Muscle layer of colon (tissue), 2 donors: ENCODE results near the gene ST3GAL3.

ENCODE experiments used
- H3K27ac ChIP-seq: one replicate; pipeline ENCODE4 v1.7.0; 2013; ENCODE audit warnings: low read depth, mild to moderate bottlenecking, low read length, moderate library complexity
- H3K27me3 ChIP-seq, 2 donors: one replicate each; pipeline ENCODE4 v1.7.0; 2013; ENCODE audit warnings: low read length in 2 of 2, mild to moderate bottlenecking in 2 of 2; ENCODE audit not compliant: insufficient read depth in 2 of 2, control insufficient read depth in 1 of 2
- H3K36me3 ChIP-seq: one replicate; pipeline ENCODE4 v1.7.0; 2013; ENCODE audit warnings: mild to moderate bottlenecking, low read length; ENCODE audit not compliant: insufficient read depth
- H3K4me1 ChIP-seq: one replicate; pipeline ENCODE4 v1.7.0; 2013; ENCODE audit warnings: mild to moderate bottlenecking, low read length; ENCODE audit not compliant: insufficient read depth
- H3K4me3 ChIP-seq, 2 donors: one replicate each; pipeline ENCODE4 v1.7.0; 2013; ENCODE audit warnings: low read length in 2 of 2, low read depth in 1 of 2, mild to moderate bottlenecking in 1 of 2, moderate library complexity in 1 of 2
- H3K9ac ChIP-seq: one replicate; pipeline ENCODE4 v1.7.0; 2013; ENCODE audit warnings: low read length
- H3K9me3 ChIP-seq: one replicate; pipeline ENCODE4 v1.7.0; 2013; ENCODE audit warnings: mild to moderate bottlenecking, low read length
- donor health status: abdominal sarcoma.
- donor health status: Adenocarcinoma of cecum.

ST3GAL3 gene

GRCh38 chr1:43797891-43798290, 90.6 kb downstream of the ST3GAL3 start:
- Histone ChIP-seq H3K9me3 (no peaks in the 10 kb centered on the region), H3K9ac (no peak overlapping the region)

DNA sequence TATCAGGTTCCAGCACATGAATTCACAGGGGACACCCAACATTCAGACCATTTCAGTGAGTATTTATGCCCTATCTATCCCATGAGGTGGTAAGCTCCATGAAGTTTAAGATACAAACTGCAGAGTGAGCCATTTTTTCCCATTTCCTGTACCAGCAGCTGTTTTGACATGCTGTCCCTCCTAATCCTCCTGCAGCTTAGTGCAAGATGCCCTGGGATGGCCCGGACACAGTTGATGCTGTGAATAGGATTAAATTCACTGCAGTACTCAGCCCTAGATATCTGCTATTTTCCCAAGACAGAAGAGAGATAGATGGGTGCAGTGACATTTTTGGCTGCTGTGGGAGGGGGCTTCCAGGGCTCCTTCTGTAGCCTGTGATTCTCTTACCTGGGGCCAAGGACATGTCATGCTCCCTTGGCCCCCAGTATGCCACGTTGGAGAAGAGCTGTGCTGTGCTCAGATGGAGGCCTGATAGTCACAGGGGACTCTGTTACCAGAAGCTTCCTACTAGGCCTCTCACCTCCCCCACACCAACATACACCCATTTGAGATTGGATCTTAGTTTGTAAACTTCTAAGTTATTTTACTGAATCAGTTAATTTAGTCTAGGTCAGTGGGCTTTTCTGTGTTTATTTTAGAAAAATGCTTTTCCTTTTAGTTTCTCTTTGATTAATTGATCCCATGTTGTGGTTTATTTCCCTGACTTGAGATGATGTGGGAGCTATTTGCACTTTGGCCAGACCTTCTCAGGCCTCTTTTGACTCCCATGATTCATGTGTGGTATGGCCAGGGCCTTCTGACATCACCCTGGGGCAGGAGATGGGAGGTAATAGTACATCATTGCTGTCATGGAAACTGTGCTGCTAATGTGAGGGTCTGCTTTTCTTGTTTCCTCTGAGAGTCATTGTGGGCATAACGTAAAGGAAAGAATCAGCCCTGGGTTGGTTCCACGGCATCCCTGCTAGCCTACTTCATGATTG, 92.6 kb downstream of the ST3GAL3 start:
- Histone ChIP-seq H3K4me1 (no peaks in the 10 kb centered on the region), H3K9me3 (no peaks in the 10 kb centered on the region), H3K9ac (no peak overlapping the region), H3K27me3 (no peaks in the 10 kb centered on the region), H3K4me3 (no peak overlapping the region), H3K27ac (no peak overlapping the region), H3K36me3 (no peaks in the 10 kb centered on the region)

More at GRCh38 chr1:43797891-43798290, 90.6 kb downstream of the ST3GAL3 start:
- no peak overlapping the region for H3K27ac ChIP-seq
- no peaks in the 10 kb centered on the region for H3K4me1 ChIP-seq
- no peaks in the 10 kb centered on the region for H3K27me3 ChIP-seq
- H3K36me3 ChIP-seq, result peaks cover under 1% of the 10 kb centered on the region
- no peak overlapping the region for H3K4me3 ChIP-seq

GRCh38 chr1:43800771-43801170, 93.4 kb downstream of the ST3GAL3 start:
- Histone ChIP-seq H3K36me3 (no peaks in the 10 kb centered on the region), H3K4me3 (no peak overlapping the region), H3K27me3 (no peaks in the 10 kb centered on the region), H3K9me3 (no peaks in the 10 kb centered on the region), H3K27ac (no peak overlapping the region), H3K4me1 (no peaks in the 10 kb centered on the region), H3K9ac (no peak overlapping the region)

- no peaks in the 10 kb centered on the region for H3K36me3 ChIP-seq
Measured at GRCh38 chr1:43801203-43801602, 93.9 kb downstream of the ST3GAL3 start.

GRCh38 chr1:43802356-43802980, 95.1 kb downstream of the ST3GAL3 start:
- Histone ChIP-seq H3K9me3 (no peaks in the 10 kb centered on the region), H3K36me3 (no peaks in the 10 kb centered on the region), H3K27me3 (no peaks in the 10 kb centered on the region), H3K9ac (no peak overlapping the region), H3K27ac (no peak overlapping the region), H3K4me3 (no peak overlapping the region), H3K4me1 (no peaks in the 10 kb centered on the region)

More at GRCh38 chr1:43801203-43801602, 93.9 kb downstream of the ST3GAL3 start:
- H3K4me3 ChIP-seq, result no peak overlapping the region
- H3K9me3 ChIP-seq, result no peaks in the 10 kb centered on the region
- no peak overlapping the region for H3K27ac ChIP-seq
- no peaks in the 10 kb centered on the region for H3K27me3 ChIP-seq
- no peak overlapping the region for H3K9ac ChIP-seq
- no peaks in the 10 kb centered on the region for H3K4me1 ChIP-seq

- no peaks in the 10 kb centered on the region for H3K4me1 ChIP-seq
- no peaks in the 10 kb centered on the region for H3K9me3 ChIP-seq
- no peak overlapping the region for H3K9ac ChIP-seq
- H3K27ac ChIP-seq, result no peak overlapping the region
- no peaks in the 10 kb centered on the region for H3K36me3 ChIP-seq
- no peak overlapping the region for H3K4me3 ChIP-seq
- H3K27me3 ChIP-seq, result no peaks in the 10 kb centered on the region
Measured at GRCh38 chr1:43803105-43803504, 95.8 kb downstream of the ST3GAL3 start.

DNA sequence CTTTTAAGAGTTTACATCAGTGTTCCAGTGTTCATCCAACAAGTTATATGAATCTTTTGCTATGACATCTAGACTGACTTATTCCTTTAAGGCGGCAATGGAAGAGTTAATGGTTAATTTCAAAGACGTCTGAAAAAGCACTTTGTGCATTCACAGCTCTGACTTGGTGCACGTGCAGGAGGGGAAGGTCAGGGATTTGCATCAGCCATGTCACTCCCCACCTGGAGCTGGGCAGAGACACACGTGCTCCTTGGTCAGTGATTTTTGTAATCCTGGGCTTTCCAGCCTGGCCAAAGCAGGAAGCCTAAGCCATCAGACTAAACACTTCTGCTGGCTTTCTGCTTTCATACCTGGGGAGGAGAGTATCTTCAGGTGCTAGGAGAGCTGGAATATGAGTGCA, 96.3 kb downstream of the ST3GAL3 start:
- Histone ChIP-seq H3K9me3 (no peaks in the 10 kb centered on the region), H3K36me3 (no peaks in the 10 kb centered on the region), H3K9ac (no peak overlapping the region), H3K4me1 (no peaks in the 10 kb centered on the region), H3K27ac (no peak overlapping the region), H3K4me3 (no peak overlapping the region), H3K27me3 (no peaks in the 10 kb centered on the region)

DNA sequence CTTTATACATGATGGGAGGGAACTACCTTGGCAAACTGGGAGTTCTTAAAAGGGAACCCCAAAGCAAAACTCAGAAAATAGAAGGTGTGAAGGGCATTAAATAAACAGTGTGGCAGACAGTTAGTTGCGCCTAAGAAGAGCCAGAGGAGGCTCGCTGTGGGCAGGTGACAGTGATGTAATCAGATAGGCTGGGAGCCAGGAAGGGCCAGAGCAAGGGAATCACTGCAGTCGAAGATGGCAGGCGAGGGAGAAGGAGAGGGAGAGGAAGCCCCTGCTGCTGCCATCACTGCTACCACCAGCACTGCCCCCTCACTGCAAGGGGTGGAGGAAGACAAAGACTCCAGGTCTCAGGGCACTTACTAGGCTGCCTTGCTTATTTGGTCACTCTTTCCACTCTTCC, 97.2 kb downstream of the ST3GAL3 start:
- no peak overlapping the region for H3K9ac ChIP-seq
- H3K36me3 ChIP-seq, result no peaks in the 10 kb centered on the region
- no peaks in the 10 kb centered on the region for H3K27me3 ChIP-seq
- H3K4me3 ChIP-seq, result no peak overlapping the region
- H3K27ac ChIP-seq, result no peak overlapping the region
- no peaks in the 10 kb centered on the region for H3K4me1 ChIP-seq
- no peaks in the 10 kb centered on the region for H3K9me3 ChIP-seq

DNA sequence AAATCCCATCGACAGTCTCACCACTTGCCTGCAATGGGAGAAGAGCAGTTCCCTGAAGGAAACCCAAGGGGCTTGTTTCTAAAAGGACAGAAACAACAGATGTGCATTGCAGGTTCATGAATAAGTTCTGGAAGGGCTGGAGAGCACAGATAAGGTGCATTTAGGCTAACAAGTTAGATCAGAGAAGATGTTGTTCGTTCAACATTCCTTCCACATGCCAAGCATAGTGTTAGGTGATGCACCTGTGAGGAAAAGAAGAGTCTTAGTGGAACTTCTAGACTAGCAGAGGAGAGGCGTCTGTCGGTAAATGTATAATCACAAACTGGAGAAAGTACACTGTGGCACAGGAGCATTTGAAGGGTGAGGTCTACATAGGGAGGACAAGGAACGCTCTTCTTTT, 98.0 kb downstream of the ST3GAL3 start:
- no peak overlapping the region for H3K27ac ChIP-seq
- H3K9me3 ChIP-seq, result no peaks in the 10 kb centered on the region
- H3K4me1 ChIP-seq, result no peaks in the 10 kb centered on the region
- H3K9ac ChIP-seq, result no peak overlapping the region
- H3K27me3 ChIP-seq, result no peaks in the 10 kb centered on the region
- H3K36me3 ChIP-seq, result no peaks in the 10 kb centered on the region
- no peak overlapping the region for H3K4me3 ChIP-seq

DNA sequence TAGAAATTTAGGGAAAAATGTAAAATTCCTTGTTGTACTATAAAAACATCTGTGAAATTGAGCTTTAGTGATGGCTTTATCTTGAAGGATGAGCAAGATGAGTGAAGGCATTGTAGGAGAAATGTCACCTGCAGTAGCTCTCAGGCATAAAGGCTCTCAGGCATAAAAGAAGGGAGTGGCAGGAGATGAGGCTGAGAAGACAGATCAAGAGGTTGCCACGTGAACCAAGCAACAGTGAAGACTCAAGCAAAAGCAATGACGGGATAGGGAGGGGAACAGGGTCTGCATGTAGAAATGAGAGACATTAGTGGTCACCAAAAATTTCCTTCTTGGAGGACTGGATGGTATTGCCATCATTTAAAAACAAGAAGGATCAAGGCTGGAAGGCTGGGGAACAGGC, 98.8 kb downstream of the ST3GAL3 start:
- H3K27ac ChIP-seq, result no peak overlapping the region
- H3K4me3 ChIP-seq, result no peak overlapping the region
- H3K27me3 ChIP-seq, result no peaks in the 10 kb centered on the region

DNA sequence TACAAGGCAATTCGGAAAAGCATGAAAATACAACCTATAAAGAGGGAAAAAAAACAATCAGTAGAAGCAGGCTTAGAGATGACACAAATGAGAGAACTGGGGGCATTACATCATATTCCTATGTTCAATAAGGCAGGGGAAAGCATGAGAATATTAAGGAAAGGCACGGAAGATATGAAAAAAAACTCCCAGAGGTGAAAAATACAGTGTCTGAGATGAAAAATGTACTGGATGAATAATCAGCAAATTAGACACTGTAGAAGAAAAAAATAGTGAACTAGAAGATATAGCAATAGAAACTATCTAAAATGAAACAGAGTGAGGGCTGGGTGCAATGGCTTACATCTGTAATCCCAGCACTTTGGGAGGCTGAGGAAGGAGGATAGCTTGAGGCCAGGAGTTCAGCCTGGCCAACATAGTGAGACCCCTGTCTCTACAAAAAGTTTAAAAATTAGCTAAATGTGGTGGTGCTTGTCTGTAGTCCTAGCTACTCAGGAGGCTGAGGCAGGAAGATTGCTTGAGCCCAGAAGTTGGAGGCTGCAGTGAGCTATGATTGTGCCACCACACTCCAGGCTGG, 101.8 kb downstream of the ST3GAL3 start:
- H3K4me1 ChIP-seq, result no peaks in the 10 kb centered on the region
- no peaks in the 10 kb centered on the region for H3K27me3 ChIP-seq
- H3K9me3 ChIP-seq, result no peaks in the 10 kb centered on the region

More for the DNA sequence above, 98.8 kb downstream of the ST3GAL3 start:
- no peaks in the 10 kb centered on the region for H3K36me3 ChIP-seq
- H3K4me1 ChIP-seq, result no peaks in the 10 kb centered on the region
- H3K9me3 ChIP-seq, result no peaks in the 10 kb centered on the region
- H3K9ac ChIP-seq, result no peak overlapping the region

More for the DNA sequence above, 101.8 kb downstream of the ST3GAL3 start:
- H3K27ac ChIP-seq, result no peak overlapping the region
- no peak overlapping the region for H3K4me3 ChIP-seq
- H3K9ac ChIP-seq, result no peak overlapping the region
- no peaks in the 10 kb centered on the region for H3K36me3 ChIP-seq
